Neutrophil (primary cell): ENCODE measurements around the gene NFATC2.

Source experiments
- H3K27ac ChIP-seq: fragments of 200-600 bp; sonication (generic); 2 replicates; pipeline ENCODE4 v1.5.1; 2016; ENCODE audit warnings: mild to moderate bottlenecking, moderate library complexity
- H3K27me3 ChIP-seq: fragments of 200-600 bp; sonication (generic); 2 replicates; pipeline ENCODE4 v1.6.0; 2016; ENCODE audit warnings: mild to moderate bottlenecking
- H3K36me3 ChIP-seq: fragments of 200-600 bp; sonication (generic); 2 replicates; pipeline ENCODE4 v1.5.1; 2017
- H3K4me1 ChIP-seq, 2 experiments: fragments of 200-600 bp in 1 of 2; sonication (generic) in 1 of 2; 1 replicate in 1 of 2; 2 replicates in 1 of 2; pipeline versions ENCODE4 v1.5.1 to v1.6.1; 2013 to 2016; ENCODE audit warnings: low read depth in 1 of 2, low read length in 1 of 2, mild to moderate bottlenecking in 1 of 2, moderate library complexity in 1 of 2; ENCODE audit not compliant: control insufficient read depth in 1 of 2, insufficient read depth in 1 of 2
- H3K4me3 ChIP-seq, 2 experiments: fragments of 200-600 bp in 1 of 2; sonication (generic) in 1 of 2; 1 replicate in 1 of 2; 2 replicates in 1 of 2; pipeline ENCODE4 v1.5.1; 2013 to 2016; ENCODE audit warnings: low read depth in 1 of 2, low read length in 1 of 2, mild to moderate bottlenecking in 1 of 2, moderate library complexity in 1 of 2
- H3K9me3 ChIP-seq: fragments of 200-600 bp; sonication (generic); 2 replicates; pipeline ENCODE4 v1.5.1; 2016
- TF ChIP-seq, protein P1 (sequence below): fragments of 200-600 bp; sonication (generic); IDR thresholded peaks from 2 replicates; pipeline ENCODE4 v1.5.1; 2016; ENCODE audit warnings: antibody characterized with exemption

Gene NFATC2

DNA sequence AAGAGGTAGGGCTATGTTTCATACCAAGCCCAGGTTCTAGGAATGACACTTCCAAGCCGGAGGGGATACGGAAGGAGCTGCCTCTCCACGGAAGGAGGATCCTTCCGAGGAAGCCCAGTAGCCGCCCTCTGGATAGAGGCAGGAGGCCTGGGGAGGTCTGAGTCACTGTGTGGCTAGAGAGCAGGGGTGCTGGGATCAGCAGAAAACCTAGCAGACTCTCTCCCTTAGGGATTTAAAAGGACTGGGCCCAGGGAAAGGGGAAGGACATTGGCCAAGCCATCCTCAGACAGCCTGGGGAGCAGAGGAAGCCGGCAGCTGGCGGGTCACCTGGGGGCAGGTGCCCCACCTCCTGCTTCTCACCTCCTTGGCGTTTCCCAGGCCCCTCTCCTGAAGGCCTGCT, 36.6 kb upstream of the NFATC2 start:
- no peaks in the 10 kb centered on the region for H3K9me3 ChIP-seq
- no peak overlapping the region for H3K4me3 ChIP-seq
- H3K27me3 ChIP-seq = no peaks in the 10 kb centered on the region
- no peak overlapping the region for H3K27ac ChIP-seq
- no peaks in the 10 kb centered on the region for H3K4me1 ChIP-seq
- no peaks in the 10 kb centered on the region for H3K36me3 ChIP-seq
- TF ChIP-seq, protein P1, sequence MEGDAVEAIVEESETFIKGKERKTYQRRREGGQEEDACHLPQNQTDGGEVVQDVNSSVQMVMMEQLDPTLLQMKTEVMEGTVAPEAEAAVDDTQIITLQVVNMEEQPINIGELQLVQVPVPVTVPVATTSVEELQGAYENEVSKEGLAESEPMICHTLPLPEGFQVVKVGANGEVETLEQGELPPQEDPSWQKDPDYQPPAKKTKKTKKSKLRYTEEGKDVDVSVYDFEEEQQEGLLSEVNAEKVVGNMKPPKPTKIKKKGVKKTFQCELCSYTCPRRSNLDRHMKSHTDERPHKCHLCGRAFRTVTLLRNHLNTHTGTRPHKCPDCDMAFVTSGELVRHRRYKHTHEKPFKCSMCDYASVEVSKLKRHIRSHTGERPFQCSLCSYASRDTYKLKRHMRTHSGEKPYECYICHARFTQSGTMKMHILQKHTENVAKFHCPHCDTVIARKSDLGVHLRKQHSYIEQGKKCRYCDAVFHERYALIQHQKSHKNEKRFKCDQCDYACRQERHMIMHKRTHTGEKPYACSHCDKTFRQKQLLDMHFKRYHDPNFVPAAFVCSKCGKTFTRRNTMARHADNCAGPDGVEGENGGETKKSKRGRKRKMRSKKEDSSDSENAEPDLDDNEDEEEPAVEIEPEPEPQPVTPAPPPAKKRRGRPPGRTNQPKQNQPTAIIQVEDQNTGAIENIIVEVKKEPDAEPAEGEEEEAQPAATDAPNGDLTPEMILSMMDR = no peak

DNA sequence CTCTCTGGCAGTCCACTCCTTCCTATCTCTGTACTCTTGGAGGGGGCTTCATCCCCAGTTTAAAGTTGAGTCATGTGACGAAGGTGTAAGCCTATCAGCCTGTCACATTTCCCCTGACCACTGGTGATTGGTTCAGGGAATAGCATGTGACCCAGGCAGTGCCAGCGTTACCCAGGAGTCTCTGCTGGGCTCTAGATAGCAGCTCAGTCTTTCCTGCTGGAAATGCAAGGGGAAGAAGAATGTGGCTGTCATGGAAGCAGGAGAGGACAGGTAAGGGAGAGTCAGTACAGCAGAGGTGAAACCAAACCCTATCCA, 35.6 kb upstream of the NFATC2 start:
- no peak overlapping the region for H3K4me3 ChIP-seq
- TF ChIP-seq, protein P1 = no peak
- H3K9me3 ChIP-seq = no peaks in the 10 kb centered on the region
- H3K36me3 ChIP-seq = no peaks in the 10 kb centered on the region
- H3K27me3 ChIP-seq = no peaks in the 10 kb centered on the region
- no peak overlapping the region for H3K27ac ChIP-seq
- H3K4me1 ChIP-seq = no peaks in the 10 kb centered on the region

DNA sequence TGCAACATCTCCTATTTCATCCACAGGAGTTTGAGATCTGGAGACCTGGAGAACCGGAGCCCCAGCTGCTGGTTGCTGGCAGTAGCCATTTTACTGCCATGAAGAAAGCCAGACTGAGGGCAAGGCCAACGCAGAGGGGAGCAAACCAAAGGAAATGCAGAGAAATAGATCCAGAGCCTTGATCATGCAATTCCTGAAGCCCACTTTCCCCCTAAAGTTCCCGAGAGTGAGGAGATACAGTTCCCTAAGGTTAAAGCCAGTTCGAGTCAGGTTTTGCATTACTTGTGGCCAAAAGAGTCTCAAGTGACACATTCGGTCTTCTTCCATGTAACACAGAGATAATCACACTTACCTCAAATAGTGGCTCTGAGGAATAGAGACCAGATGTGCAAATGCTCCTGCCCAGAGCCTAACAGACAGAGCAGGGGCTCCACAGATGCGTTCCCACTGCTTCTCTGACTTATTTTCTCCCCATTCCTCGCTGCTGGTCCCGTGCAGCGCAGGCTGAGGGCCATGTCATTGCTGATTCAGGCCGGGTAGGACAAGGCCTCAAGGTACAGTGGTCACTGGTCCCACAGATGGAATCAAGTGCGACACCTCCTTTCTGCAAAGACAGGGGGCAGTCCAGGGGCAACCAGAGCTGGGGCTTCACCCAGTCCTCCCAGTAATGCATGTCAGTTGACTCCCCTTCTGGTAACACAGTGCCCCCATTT, 35.1 kb upstream of the NFATC2 start:
- Histone ChIP-seq H3K4me1 (no peaks in the 10 kb centered on the region), H3K27ac (no peak overlapping the region), H3K4me3 (no peak overlapping the region), H3K36me3 (no peaks in the 10 kb centered on the region), H3K27me3 (no peaks in the 10 kb centered on the region), H3K9me3 (no peaks in the 10 kb centered on the region)
- TF ChIP-seq, protein P1 = no peak

DNA sequence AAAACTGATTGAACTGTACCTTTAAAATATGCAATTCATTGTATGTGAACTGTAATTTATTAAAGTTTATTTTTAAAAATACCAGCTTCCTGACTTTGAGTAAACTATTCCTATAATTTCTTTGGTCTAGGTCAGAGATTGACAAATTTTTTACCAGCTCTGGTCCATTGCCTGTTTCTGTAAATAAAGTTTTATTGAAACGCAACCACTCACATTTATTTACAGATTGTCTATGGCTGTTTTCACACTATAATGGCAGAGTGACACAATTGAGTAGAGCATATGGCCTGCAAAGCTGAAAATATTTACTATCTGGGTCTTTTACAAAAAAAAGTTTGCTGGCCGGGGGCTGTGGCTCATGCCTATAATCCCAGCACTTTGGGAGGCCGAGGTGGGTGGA, 33.0 kb upstream of the NFATC2 start:
- Histone ChIP-seq H3K36me3 (no peaks in the 10 kb centered on the region), H3K27ac (no peak overlapping the region), H3K4me3 (no peak overlapping the region), H3K4me1 (no peaks in the 10 kb centered on the region), H3K27me3 (no peaks in the 10 kb centered on the region), H3K9me3 (no peaks in the 10 kb centered on the region)
- TF ChIP-seq, protein P1 = no peak

DNA sequence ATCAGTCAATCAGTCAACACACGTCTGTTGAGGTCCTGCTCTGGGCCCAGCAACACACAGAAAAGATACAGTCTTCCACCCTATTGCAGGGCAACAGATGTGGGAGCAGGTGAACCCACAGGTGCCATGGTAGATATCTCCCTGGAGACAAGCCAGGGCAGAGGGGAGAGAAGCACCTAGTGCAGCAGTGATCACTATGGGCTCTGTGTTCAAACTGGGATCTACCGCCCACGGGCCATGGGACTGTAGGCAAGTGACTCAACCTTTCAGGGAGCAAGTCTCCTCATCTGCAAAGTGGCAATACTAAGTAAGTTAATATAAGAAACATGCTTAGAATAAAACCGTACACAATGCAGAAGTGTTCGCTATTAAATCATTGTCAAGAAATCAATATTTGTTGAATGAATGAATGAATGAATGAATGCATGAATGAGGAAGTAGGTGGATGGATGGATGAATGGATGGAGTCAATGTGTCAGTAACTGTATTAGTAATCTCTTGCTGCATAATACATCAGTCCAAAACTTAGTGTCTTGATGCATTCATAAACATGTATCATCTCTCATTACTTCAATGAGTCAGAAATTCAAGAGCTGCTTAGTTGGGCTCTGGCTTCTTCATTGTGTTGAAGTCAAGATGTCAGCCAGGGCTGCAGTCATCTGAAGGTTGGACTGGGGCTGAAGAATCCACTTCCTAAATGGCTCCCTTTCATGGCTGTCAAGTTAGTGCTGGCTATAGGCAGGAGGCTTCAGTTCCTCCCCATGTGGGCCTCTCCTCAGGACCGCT, 31.9 kb upstream of the NFATC2 start:
- no peak overlapping the region for H3K4me3 ChIP-seq
- H3K27me3 ChIP-seq = no peaks in the 10 kb centered on the region
- no peaks in the 10 kb centered on the region for H3K4me1 ChIP-seq
- H3K9me3 ChIP-seq = no peaks in the 10 kb centered on the region
- TF ChIP-seq, protein P1 = no peak
- no peak overlapping the region for H3K27ac ChIP-seq
- no peaks in the 10 kb centered on the region for H3K36me3 ChIP-seq
